ENCODE data around the gene PCNT.

DNA sequence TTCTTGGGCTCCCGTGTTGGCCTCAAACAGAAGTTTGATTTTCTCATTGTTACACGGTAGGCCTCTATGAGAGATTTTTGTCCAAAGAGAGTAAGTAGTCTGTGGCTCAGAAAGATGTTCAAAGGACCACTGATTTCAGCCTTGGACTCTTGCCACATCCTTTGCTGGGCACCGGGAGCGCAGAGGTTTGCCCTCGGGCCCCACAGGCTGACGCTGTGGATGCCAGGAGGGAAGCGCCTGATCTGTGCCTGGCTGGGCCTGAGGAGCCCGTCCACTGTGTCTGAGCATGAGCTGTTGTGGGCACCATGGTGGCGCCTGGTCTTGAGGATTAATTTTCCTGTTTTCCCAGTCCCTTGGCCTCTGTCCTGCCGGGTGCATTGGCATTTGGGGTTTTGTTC lies 52.3 kb downstream of the PCNT start:
- TF ChIP-seq, protein P1, sequence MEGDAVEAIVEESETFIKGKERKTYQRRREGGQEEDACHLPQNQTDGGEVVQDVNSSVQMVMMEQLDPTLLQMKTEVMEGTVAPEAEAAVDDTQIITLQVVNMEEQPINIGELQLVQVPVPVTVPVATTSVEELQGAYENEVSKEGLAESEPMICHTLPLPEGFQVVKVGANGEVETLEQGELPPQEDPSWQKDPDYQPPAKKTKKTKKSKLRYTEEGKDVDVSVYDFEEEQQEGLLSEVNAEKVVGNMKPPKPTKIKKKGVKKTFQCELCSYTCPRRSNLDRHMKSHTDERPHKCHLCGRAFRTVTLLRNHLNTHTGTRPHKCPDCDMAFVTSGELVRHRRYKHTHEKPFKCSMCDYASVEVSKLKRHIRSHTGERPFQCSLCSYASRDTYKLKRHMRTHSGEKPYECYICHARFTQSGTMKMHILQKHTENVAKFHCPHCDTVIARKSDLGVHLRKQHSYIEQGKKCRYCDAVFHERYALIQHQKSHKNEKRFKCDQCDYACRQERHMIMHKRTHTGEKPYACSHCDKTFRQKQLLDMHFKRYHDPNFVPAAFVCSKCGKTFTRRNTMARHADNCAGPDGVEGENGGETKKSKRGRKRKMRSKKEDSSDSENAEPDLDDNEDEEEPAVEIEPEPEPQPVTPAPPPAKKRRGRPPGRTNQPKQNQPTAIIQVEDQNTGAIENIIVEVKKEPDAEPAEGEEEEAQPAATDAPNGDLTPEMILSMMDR (IDR thresholded peaks at IDR 0.05; ENCODE audit: low read depth, low read length, poor library complexity, severe bottlenecking): no peak
- no peak for TF ChIP-seq EZH2phosphoT487 (IDR thresholded peaks at IDR 0.05; ENCODE audit: borderline replicate concordance, low read length)

Measured in DOHH2 (cell line).